Keratinocyte (primary cell): ENCODE results near the gene CLCA1. TPM values are rescaled to one million over a fixed set of nuclear protein-coding genes. Genes with fewer than 3 reads are reported as not detected.

Source experiments
- DNase-seq: peaks from one replicate; pipeline ENCODE4 v3.0.0-alpha.2; 2011; ENCODE audit warnings: low read depth, missing footprints, low spot score
- FAIRE-seq: peaks from 2 replicates; lab custom pipeline; 2011; peaks lifted over from hg19 to GRCh38; lab: Jason Lieb, UNC
- H2AFZ ChIP-seq: 2 replicates; pipeline ENCODE4 v1.6.0; 2012; ENCODE audit warnings: low read length, control low read depth, inconsistent platforms; ENCODE audit not compliant: control insufficient read depth
- H3K27ac ChIP-seq: 2 replicates; pipeline ENCODE4 v1.5.1; 2011; ENCODE audit warnings: low read length; ENCODE audit not compliant: control insufficient read depth, insufficient read depth
- H3K27me3 ChIP-seq: 3 replicates; pipeline ENCODE4 v1.6.0; 2011; ENCODE audit warnings: low read length; ENCODE audit not compliant: control insufficient read depth, insufficient read depth; ENCODE audit errors: extremely low read depth
- H3K36me3 ChIP-seq, 2 experiments: 2 replicates in 1 of 2; 3 replicates in 1 of 2; pipeline ENCODE4 v1.5.1; 2011; ENCODE audit warnings: low read length in 2 of 2, mild to moderate bottlenecking in 1 of 2; ENCODE audit not compliant: control insufficient read depth in 2 of 2, insufficient read depth in 2 of 2; ENCODE audit errors: extremely low read depth in 1 of 2
- H3K4me1 ChIP-seq: 3 replicates; pipeline ENCODE4 v1.5.1; 2011; ENCODE audit warnings: low read length; ENCODE audit not compliant: control insufficient read depth, insufficient read depth; ENCODE audit errors: extremely low read depth
- H3K4me2 ChIP-seq: 3 replicates; pipeline ENCODE4 v1.6.0; 2011; ENCODE audit warnings: low read depth, low read length; ENCODE audit not compliant: control insufficient read depth, insufficient read depth; ENCODE audit errors: extremely low read depth
- H3K4me3 ChIP-seq, 3 experiments: fragments of 200-600 bp in 1 of 3; sonication (generic) in 1 of 3; 2 replicates in 2 of 3; 3 replicates in 1 of 3; pipeline ENCODE4 v1.5.1; 2011 to 2016; ENCODE audit warnings: low read length in 3 of 3, mild to moderate bottlenecking in 3 of 3, control low read depth in 2 of 3, inconsistent platforms in 1 of 3, low read depth in 1 of 3, mixed read lengths in 1 of 3, mixed run types in 1 of 3, moderate library complexity in 1 of 3; ENCODE audit not compliant: control insufficient read depth in 2 of 3, insufficient read depth in 2 of 3; ENCODE audit errors: extremely low read depth in 1 of 3
- H3K79me2 ChIP-seq: 2 replicates; pipeline ENCODE4 v1.6.0; 2012; ENCODE audit warnings: low read length; ENCODE audit not compliant: control insufficient read depth, insufficient read depth
- H3K9ac ChIP-seq: 3 replicates; pipeline ENCODE4 v1.6.0; 2011; ENCODE audit warnings: low read length; ENCODE audit not compliant: control insufficient read depth, insufficient read depth; ENCODE audit errors: extremely low read depth
- H3K9me1 ChIP-seq: 3 replicates; pipeline ENCODE4 v1.6.0; 2011; ENCODE audit warnings: low read length; ENCODE audit not compliant: control insufficient read depth, insufficient read depth; ENCODE audit errors: extremely low read depth
- H3K9me3 ChIP-seq: 2 replicates; pipeline ENCODE4 v1.5.1; 2012; ENCODE audit warnings: low read depth, low read length; ENCODE audit not compliant: control insufficient read depth
- H4K20me1 ChIP-seq: 3 replicates; pipeline ENCODE4 v1.6.0; 2011; ENCODE audit warnings: low read length; ENCODE audit not compliant: control insufficient read depth, insufficient read depth; ENCODE audit errors: extremely low read depth
- EZH2 ChIP-seq: IDR thresholded peaks from one replicate; pipeline ENCODE4 v1.6.1; 2012; ENCODE audit warnings: inconsistent platforms, mild to moderate bottlenecking, low read length, moderate library complexity
- dilution Hi-C: fragments of 300-500 bp; cut with MboI; formaldehyde crosslinking; loops from one replicate; pipeline ENCODE4 v1.7.0; 2020; ENCODE audit warnings: low sequenced_read_pairs; ENCODE audit not compliant: extremely low pct_ligation_motif_present
- polyA plus RNA-seq, 5 experiments: library from polyadenylated mRNA; depleted of rRNA in 3 of 5; stranded (reverse) in 3 of 5; stranded (forward) in 1 of 5; unstranded in 1 of 5; fragments of >200 nt; gene quantifications; 1 replicate in 1 of 5; 2 replicates in 3 of 5; 3 replicates in 1 of 5; pipeline versions ENCODE4 v1.2.1 to v1.2.3, GENCODE V29; 2011 to 2012; ENCODE audit warnings: missing spikeins in 2 of 5, low read depth in 1 of 5, low replicate concordance in 1 of 5
- TF ChIP-seq, protein P1 (sequence below), 3 experiments: IDR thresholded peaks in 1 of 3; conservative IDR thresholded peaks in 1 of 3; optimal IDR thresholded peaks in 1 of 3; 2 replicates in 2 of 3; 3 replicates in 1 of 3; pipeline versions ENCODE3 to v1.5.1; 2011; ENCODE audit warnings: low read length in 3 of 3, mild to moderate bottlenecking in 3 of 3, moderate library complexity in 2 of 3, control low read depth in 1 of 3, inconsistent platforms in 1 of 3; ENCODE audit not compliant: insufficient read depth in 2 of 3; ENCODE audit errors: extremely low read depth in 1 of 3

The CLCA1 gene
- polyA plus RNA-seq, 1 donor (not counting 4 experiments of a cell fraction or from before 2014, with no cell fraction given): 0.04 TPM

DNA sequence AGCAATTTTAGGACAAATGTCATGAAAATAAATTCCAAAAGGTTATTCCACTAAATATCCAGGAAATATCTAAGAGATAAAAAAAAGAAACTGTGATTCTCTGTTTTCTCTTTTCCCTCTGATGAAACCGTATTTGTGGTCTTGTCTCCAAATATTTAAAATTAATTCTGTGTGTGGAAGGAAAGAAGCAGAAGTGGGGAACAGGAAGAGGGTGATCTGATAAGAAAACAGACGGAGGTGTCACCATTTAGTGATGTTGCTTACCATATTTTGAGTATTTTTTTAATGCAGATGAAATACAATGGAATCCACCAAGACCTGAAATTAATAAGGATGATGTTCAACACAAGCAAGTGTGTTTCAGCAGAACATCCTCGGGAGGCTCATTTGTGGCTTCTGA, 29.6 kb downstream of the CLCA1 start:
- Histone ChIP-seq H3K9me1 (no peaks in the 10 kb centered on the region), H3K4me3 (no peak overlapping the region), H3K27me3 (no peaks in the 10 kb centered on the region), H3K79me2 (no peaks in the 10 kb centered on the region), H4K20me1 (no peaks in the 10 kb centered on the region), H3K9me3 (no peaks in the 10 kb centered on the region), H3K9ac (no peak overlapping the region), H3K27ac (no peak overlapping the region), H3K4me2 (no peak overlapping the region), H2AFZ (no peak overlapping the region), H3K4me1 (peaks cover 10% of the 10 kb centered on the region), H3K36me3 (no peaks in the 10 kb centered on the region)
- dilution Hi-C loops: no loop called here
- no peak for FAIRE-seq
- DNase-seq: no peak
- no peak for TF ChIP-seq EZH2
- TF ChIP-seq, protein P1, sequence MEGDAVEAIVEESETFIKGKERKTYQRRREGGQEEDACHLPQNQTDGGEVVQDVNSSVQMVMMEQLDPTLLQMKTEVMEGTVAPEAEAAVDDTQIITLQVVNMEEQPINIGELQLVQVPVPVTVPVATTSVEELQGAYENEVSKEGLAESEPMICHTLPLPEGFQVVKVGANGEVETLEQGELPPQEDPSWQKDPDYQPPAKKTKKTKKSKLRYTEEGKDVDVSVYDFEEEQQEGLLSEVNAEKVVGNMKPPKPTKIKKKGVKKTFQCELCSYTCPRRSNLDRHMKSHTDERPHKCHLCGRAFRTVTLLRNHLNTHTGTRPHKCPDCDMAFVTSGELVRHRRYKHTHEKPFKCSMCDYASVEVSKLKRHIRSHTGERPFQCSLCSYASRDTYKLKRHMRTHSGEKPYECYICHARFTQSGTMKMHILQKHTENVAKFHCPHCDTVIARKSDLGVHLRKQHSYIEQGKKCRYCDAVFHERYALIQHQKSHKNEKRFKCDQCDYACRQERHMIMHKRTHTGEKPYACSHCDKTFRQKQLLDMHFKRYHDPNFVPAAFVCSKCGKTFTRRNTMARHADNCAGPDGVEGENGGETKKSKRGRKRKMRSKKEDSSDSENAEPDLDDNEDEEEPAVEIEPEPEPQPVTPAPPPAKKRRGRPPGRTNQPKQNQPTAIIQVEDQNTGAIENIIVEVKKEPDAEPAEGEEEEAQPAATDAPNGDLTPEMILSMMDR (optimal IDR thresholded peaks at IDR 0.05 in 1 of 3, IDR thresholded peaks at IDR 0.05 in 1 of 3, conservative IDR thresholded peaks at IDR 0.05 in 1 of 3; ENCODE audit: extremely low read depth in 1 of 3, insufficient read depth in 2 of 3, low read length in 3 of 3): no peak

DNA sequence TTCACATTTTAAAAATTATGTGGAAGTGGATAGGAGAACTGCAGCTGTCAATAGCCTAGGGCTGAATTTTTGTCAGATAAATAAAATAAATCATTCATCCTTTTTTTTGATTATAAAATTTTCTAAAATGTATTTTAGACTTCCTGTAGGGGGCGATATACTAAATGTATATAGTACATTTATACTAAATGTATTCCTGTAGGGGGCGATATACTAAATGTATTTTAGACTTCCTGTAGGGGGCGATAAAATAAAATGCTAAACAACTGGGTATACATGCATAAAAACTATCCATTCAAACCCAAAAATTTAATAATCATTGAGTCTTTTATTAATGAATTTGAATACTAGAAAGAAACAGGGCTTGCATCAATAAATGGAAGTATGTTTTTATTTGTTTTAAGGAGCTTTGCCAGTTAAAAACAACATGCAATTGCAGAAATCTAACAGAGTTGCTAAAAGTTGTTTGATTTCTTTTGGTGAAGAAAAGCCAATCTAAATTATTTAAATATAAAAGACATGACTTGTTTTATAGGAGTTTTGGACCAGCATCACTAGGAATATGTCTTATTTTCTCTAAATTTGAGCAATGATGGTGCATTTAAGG, 31.4 kb downstream of the CLCA1 start:
- DNase-seq: no peak
- Histone ChIP-seq H3K4me2 (no peak overlapping the region), H3K27ac (no peak overlapping the region), H3K9me3 (no peaks in the 10 kb centered on the region), H2AFZ (no peak overlapping the region), H3K79me2 (no peaks in the 10 kb centered on the region), H3K9ac (no peak overlapping the region), H3K4me1 (peaks cover 26% of the 10 kb centered on the region), H3K27me3 (no peaks in the 10 kb centered on the region), H4K20me1 (no peaks in the 10 kb centered on the region), H3K9me1 (no peaks in the 10 kb centered on the region), H3K36me3 (no peaks in the 10 kb centered on the region), H3K4me3 (no peak overlapping the region)
- FAIRE-seq: no peak
- TF ChIP-seq, protein P1 (optimal IDR thresholded peaks at IDR 0.05 in 1 of 3, IDR thresholded peaks at IDR 0.05 in 1 of 3, conservative IDR thresholded peaks at IDR 0.05 in 1 of 3; ENCODE audit: extremely low read depth in 1 of 3, insufficient read depth in 2 of 3, low read length in 3 of 3): peak in 2 of 3 experiments; percentile 55 to 56
- TF ChIP-seq EZH2: no peak
- dilution Hi-C loops: loop anchor here (25.0 kb wide), 1 partner anchor 187 kb away; no protein-coding TSS in a partner anchor
